ENCODE measurements around the gene PIK3C3. TPM values are rescaled to one million over a fixed set of nuclear protein-coding genes. Genes with fewer than 3 reads are reported as not detected.

The PIK3C3 gene
- total RNA-seq, 1 donor, result 67.4 TPM

GRCh38 chr18:42074704-42075103 is 119.7 kb downstream of the PIK3C3 start:
- DNase-seq (ENCODE audit: low read depth), result no peak
- TF ChIP-seq CTCF (IDR thresholded peaks at IDR 0.05; ENCODE audit: insufficient read depth, low read depth, low read length), result no peak
- no peak overlapping the region for H3K4me3 ChIP-seq (ENCODE audit: low read depth, low read length)

- no peak overlapping the region for H3K4me3 ChIP-seq (ENCODE audit: low read depth, low read length)
- TF ChIP-seq CTCF (IDR thresholded peaks at IDR 0.05; ENCODE audit: insufficient read depth, low read depth, low read length), result no peak
- peak; percentile 64 for DNase-seq (ENCODE audit: low read depth)
These were observed 123.7 kb downstream of the PIK3C3 start for GRCh38 chr18:42078711-42079110.

GRCh38 chr18:42080340-42080739 is 125.3 kb downstream of the PIK3C3 start:
- no peak for DNase-seq (ENCODE audit: low read depth)
- TF ChIP-seq CTCF (IDR thresholded peaks at IDR 0.05; ENCODE audit: insufficient read depth, low read depth, low read length), result no peak

GRCh38 chr18:42082415-42083234 is 127.6 kb downstream of the PIK3C3 start:
- TF ChIP-seq CTCF (IDR thresholded peaks at IDR 0.05; ENCODE audit: insufficient read depth, low read depth, low read length), result no peak
- H3K4me3 ChIP-seq (ENCODE audit: low read depth, low read length), result no peak overlapping the region
- DNase-seq (ENCODE audit: low read depth), result no peak

More at GRCh38 chr18:42080340-42080739, 125.3 kb downstream of the PIK3C3 start:
- H3K4me3 ChIP-seq (ENCODE audit: low read depth, low read length), result no peak overlapping the region

- no peak for TF ChIP-seq CTCF (IDR thresholded peaks at IDR 0.05; ENCODE audit: insufficient read depth, low read depth, low read length)
- DNase-seq (ENCODE audit: low read depth), result no peak
- H3K4me3 ChIP-seq (ENCODE audit: low read depth, low read length), result no peak overlapping the region
These were observed 131.3 kb downstream of the PIK3C3 start for GRCh38 chr18:42086288-42086687.

- no peak for TF ChIP-seq CTCF (IDR thresholded peaks at IDR 0.05; ENCODE audit: insufficient read depth, low read depth, low read length)
- no peak for DNase-seq (ENCODE audit: low read depth)
- H3K4me3 ChIP-seq (ENCODE audit: low read depth, low read length), result no peak overlapping the region
These were observed 132.2 kb downstream of the PIK3C3 start for GRCh38 chr18:42087235-42087634.
